ENCODE measurements around the gene NEGR1. TPM values are rescaled to one million over a fixed set of nuclear protein-coding genes. Genes with fewer than 3 reads are reported as not detected.
A peak's percentile ranks its signal among the peaks of the same experiment; 100 is the strongest.

Gene NEGR1
- total RNA-seq, 1 experiment from 2014 or later: 4.1 TPM

- no peak for TF ChIP-seq CTCF (IDR thresholded peaks at IDR 0.05; ENCODE audit: unreplicated experiment)
- Mint-ChIP-seq H3K27me3 (ENCODE audit: insufficient read depth, unreplicated experiment) (no peaks in the 10 kb centered on the region), H3K4me3 (ENCODE audit: unreplicated experiment) (no peak overlapping the region), H3K9me3 (ENCODE audit: unreplicated experiment) (no peaks in the 10 kb centered on the region), H3K36me3 (ENCODE audit: insufficient read depth, unreplicated experiment) (no peaks in the 10 kb centered on the region), H3K4me1 (ENCODE audit: insufficient read depth, unreplicated experiment) (no peaks in the 10 kb centered on the region), H3K27ac (ENCODE audit: low read depth, unreplicated experiment) (no peak overlapping the region)
- CTCF ChIA-PET: no interaction called here
- POLR2A ChIA-PET: no interaction called here
- BruUV-seq (replicated peaks): no TSS peak
- DNase-seq (ENCODE audit: unreplicated experiment): no peak
- intact Hi-C loops (cut with micrococcal nuclease): no loop called here
Observed at GRCh38 chr1:71836904-71837303, 445.4 kb downstream of the NEGR1 start.

- ChIA-PET CTCF (no interaction called here), POLR2A (no interaction called here)
- intact Hi-C loops (cut with micrococcal nuclease): no loop called here
- Mint-ChIP-seq H3K4me3 (ENCODE audit: unreplicated experiment) (no peak overlapping the region), H3K27ac (ENCODE audit: low read depth, unreplicated experiment) (no peak overlapping the region), H3K9me3 (ENCODE audit: unreplicated experiment) (no peaks in the 10 kb centered on the region), H3K36me3 (ENCODE audit: insufficient read depth, unreplicated experiment) (no peaks in the 10 kb centered on the region), H3K27me3 (ENCODE audit: insufficient read depth, unreplicated experiment) (no peaks in the 10 kb centered on the region), H3K4me1 (ENCODE audit: insufficient read depth, unreplicated experiment) (no peaks in the 10 kb centered on the region)
- no TSS peak for BruUV-seq (replicated peaks)
- no peak for TF ChIP-seq CTCF (IDR thresholded peaks at IDR 0.05; ENCODE audit: unreplicated experiment)
- DNase-seq (ENCODE audit: unreplicated experiment): no peak
Observed at GRCh38 chr1:71835442-71835813, 446.9 kb downstream of the NEGR1 start.

- ChIA-PET CTCF (no interaction called here), POLR2A (no interaction called here)
- BruUV-seq (replicated peaks): no TSS peak
- no peak for TF ChIP-seq CTCF (IDR thresholded peaks at IDR 0.05; ENCODE audit: unreplicated experiment)
- Mint-ChIP-seq H3K9me3 (ENCODE audit: unreplicated experiment) (no peaks in the 10 kb centered on the region), H3K36me3 (ENCODE audit: insufficient read depth, unreplicated experiment) (no peaks in the 10 kb centered on the region), H3K27ac (ENCODE audit: low read depth, unreplicated experiment) (no peak overlapping the region), H3K4me3 (ENCODE audit: unreplicated experiment) (no peak overlapping the region), H3K4me1 (ENCODE audit: insufficient read depth, unreplicated experiment) (no peaks in the 10 kb centered on the region), H3K27me3 (ENCODE audit: insufficient read depth, unreplicated experiment) (no peaks in the 10 kb centered on the region)
- intact Hi-C loops (cut with micrococcal nuclease): no loop called here
- peak; percentile 3 for DNase-seq (ENCODE audit: unreplicated experiment)
Observed at GRCh38 chr1:71834601-71835441, 447.5 kb downstream of the NEGR1 start.

GRCh38 chr1:71831646-71832045 is 450.7 kb downstream of the NEGR1 start:
- no peak overlapping the region for H3K4me3 Mint-ChIP-seq (ENCODE audit: unreplicated experiment)
- CTCF ChIA-PET: interaction anchor here (0.6 kb wide), 1 partner anchor 355 kb away, joined by 3 read pairs; no protein-coding TSS in a partner anchor
- POLR2A ChIA-PET: no interaction called here
- H3K36me3 Mint-ChIP-seq (ENCODE audit: insufficient read depth, unreplicated experiment): no peaks in the 10 kb centered on the region
- BruUV-seq (replicated peaks): no TSS peak
- intact Hi-C loops (cut with micrococcal nuclease): no loop called here
- no peaks in the 10 kb centered on the region for H3K27me3 Mint-ChIP-seq (ENCODE audit: insufficient read depth, unreplicated experiment)
- no peaks in the 10 kb centered on the region for H3K4me1 Mint-ChIP-seq (ENCODE audit: insufficient read depth, unreplicated experiment)
- no peak for TF ChIP-seq CTCF (IDR thresholded peaks at IDR 0.05; ENCODE audit: unreplicated experiment)
- DNase-seq (ENCODE audit: unreplicated experiment): no peak
- H3K27ac Mint-ChIP-seq (ENCODE audit: low read depth, unreplicated experiment): no peak overlapping the region
- H3K9me3 Mint-ChIP-seq (ENCODE audit: unreplicated experiment): no peaks in the 10 kb centered on the region
